ENCODE data around the gene SLX9.
"Not testable (repeated sequence)": the region's sequence is repeated elsewhere in the genome, so short reads cannot be mapped to it uniquely, and the experiment has no call there.

The SLX9 gene

DNA sequence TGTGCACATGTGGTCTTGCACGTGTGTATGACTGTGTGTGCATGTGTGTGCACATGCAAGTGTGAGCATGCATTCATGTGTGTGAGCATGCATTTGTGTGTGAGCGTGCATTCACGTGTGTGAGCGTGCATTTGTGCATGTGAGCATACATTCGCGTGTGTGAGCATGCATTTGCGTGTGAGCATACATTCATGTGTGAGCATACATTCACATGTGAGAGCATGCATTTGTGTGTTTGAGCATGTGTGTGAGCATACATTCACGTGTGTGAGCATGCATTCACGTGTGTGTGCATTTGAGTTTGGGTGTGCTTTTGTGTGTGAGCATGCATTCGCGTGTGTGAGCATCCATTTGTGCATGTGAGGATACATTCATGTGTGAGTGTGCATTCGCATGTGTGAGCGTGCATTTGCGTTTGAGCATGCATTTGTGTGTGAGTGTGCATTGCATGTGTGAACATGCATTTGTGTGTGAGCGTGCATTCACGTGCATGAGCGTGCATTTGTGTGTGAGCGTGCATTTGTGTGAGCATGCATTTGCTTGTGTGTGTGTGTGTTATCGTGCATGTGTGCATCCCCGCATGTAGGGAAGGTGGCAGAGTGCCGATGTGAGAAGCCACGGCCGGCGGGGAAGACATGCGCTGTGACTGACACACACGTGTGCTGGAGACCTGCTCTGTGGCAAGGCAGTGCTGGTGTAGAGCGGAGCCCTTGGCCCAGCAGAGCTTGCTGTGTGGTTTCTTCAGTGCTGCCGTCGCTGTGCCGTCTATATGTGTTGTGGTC, 37.4 kb upstream of the SLX9 start:
- DNase-seq (ENCODE audit: low spot score) = no peak

DNA sequence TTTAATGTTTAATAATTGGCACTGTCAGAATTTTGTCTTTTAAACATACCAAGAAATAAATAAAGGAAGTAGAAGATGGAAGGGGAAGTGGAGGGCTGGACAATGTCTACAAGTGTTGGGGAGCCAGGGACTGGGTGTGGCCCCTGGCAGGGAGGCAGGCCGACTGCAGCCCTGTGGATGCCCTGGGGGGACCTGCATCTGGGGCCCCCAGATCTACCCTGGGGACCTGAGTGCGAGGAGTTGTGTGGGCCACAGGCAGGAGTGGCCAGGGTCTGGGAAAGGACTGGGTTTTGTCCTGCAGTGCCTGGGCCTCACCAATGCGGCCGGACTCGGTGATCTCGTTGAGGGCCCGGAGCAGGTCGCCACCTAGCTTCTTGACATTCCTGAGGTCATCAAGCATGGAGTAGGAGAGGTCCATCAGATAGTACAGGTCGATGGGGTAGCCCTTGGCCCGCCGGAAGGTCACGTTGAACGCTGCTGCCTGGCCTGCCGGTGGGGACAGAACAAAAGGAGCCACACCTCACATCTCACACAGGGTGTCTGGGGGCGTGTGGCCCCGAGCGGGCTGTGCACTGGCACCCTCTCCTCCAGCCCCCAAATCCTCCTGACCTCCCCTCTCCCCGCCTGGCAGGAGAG, 36.7 kb upstream of the SLX9 start:
- DNase-seq (ENCODE audit: low spot score) = no peak

- no peak for DNase-seq (ENCODE audit: low spot score)
These were observed 36.1 kb upstream of the SLX9 start for GRCh38 chr21:44903689-44904088.

DNA sequence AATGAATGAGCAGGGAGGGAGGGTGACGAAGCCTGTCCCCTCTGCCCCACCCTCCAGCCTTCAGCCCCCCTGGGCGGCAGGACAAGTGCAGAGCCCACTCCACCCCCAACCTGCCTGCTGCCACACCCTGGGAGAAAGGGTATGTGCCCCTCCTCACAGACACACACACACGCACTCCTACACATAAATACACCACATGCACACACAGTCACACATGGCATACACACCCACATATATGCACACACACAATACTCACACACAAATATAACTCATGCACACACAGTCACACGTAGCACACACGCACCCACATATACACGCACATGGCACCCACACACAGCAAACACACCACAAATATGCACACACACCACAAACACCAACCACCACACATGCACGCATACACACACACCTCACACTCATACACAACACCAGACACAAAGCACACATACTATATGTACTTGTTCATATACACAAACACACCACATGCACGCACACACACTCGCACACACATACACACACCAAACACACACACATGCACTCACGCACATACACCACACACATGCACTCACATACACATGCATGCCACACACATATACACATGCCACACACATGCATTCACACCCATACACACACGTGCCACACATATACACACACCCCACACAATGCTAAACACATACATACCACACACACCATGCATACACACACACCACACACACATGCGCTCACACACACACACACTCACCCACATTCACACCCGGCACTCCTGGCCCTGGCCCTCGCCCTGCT, 35.5 kb upstream of the SLX9 start:
- DNase-seq (ENCODE audit: low spot score) = no peak

DNA sequence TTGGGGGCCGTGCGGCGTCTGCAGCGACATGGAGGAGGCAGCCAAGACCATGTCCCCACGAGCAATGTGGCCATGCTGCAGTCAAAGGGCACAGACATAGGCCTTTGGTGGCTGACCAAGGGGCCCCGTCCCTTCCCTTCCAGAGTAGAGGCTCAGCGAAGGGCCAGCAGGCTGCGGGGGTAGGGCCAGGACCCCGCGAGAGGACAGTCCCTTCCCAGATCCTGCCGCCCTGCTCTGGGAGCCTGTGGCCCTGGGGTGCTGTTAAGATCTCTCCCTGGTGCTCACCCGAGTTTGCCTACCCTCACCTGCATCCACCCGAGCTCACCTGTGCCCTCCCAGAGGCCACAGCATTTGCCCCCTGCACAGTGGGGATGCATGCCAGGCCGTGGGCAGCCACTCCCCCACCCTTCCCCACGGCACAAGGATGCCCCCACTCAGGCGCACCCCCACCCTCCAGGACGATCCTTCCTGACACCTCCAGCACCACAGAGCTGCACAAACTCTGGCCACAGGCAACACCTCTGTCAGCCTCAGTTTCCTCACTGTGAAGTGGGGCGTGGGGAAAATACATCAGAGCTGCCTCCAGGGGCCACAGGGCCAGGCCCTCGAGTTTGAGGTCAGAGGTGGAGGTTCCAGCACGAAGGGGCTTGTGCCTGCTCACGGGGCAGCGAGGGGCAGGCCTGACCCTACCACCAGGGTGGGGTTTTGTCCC, 34.7 kb upstream of the SLX9 start:
- DNase-seq (ENCODE audit: low spot score) = no peak

GRCh38 chr21:44905728-44906090, 34.1 kb upstream of the SLX9 start:
- DNase-seq (ENCODE audit: low spot score) = no peak

DNA sequence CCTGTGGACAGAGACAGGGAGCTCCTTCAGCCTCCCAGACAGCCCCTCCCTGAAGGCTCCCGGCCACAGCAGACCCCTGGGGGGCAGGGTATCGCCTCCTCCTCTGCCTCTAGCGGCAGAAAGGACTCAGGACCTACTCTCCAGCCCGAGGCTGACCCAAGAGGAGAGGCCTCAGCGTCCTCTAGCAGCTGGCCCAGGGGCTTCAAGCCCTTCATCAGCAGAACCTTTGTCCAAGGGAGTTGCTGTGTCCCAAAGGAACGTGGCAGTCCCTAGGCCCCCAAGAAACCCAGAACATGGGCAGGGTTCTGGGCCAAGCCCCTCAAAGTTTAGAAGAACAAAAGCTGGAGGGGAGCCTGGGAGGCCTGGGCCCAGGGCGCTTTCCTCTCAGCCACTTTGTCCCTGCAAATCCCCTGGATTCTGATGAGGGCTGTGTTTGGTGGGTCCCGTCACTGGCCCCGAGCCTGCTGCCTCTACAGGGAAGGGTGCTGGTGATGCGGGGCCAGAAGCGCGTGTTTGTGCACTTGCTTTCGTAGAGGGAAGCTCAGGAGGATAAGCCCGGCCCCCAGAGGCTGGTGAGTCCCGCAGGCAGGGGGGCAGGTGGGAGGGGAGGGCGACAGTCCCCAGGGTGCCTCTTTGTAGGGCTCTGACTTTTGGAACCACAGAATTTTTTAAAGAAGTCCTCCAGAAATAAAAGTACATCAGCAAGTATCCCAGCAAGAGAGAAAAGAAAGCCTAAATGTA, 32.4 kb upstream of the SLX9 start:
- no peak for DNase-seq (ENCODE audit: low spot score)

- no peak for DNase-seq (ENCODE audit: low spot score)
These were observed 31.6 kb upstream of the SLX9 start for GRCh38 chr21:44907966-44908895.

- no peak for DNase-seq (ENCODE audit: low spot score)
These were observed 30.9 kb upstream of the SLX9 start for GRCh38 chr21:44908908-44909307.

GRCh38 chr21:44909719-44910118, 30.1 kb upstream of the SLX9 start:
- no peak for DNase-seq (ENCODE audit: low spot score)

- DNase-seq (ENCODE audit: low spot score) = no peak
These were observed 29.4 kb upstream of the SLX9 start for GRCh38 chr21:44910229-44911067.

DNA sequence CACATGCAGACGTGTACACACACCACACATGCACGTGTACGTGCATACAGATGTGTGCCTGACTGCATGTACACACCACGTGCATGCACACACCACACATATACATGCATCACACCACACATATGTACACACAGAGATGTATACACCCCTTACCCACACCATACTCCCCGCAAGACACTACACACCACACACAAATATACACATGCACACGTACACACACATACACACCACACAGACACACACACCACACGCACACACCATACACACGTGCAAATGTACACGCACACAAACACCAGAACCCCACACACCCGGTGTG, 28.8 kb upstream of the SLX9 start:
- no peak for DNase-seq (ENCODE audit: low spot score)

GRCh38 chr21:44911384-44912157, 28.3 kb upstream of the SLX9 start:
- peak; percentile 62 for DNase-seq (ENCODE audit: low spot score)

- DNase-seq (ENCODE audit: low spot score) = no peak
These were observed 27.7 kb upstream of the SLX9 start for GRCh38 chr21:44912158-44912473.

GRCh38 chr21:44912506-44913412, 27.1 kb upstream of the SLX9 start:
- not testable (repeated sequence) for DNase-seq (ENCODE audit: low spot score)

- no peak for DNase-seq (ENCODE audit: low spot score)
These were observed 26.2 kb upstream of the SLX9 start for GRCh38 chr21:44913425-44914175.

- peak; percentile 60 for DNase-seq (ENCODE audit: low spot score)
These were observed 25.5 kb upstream of the SLX9 start for GRCh38 chr21:44914176-44914874.
